NB4 (cell line): ENCODE results near the gene TNFSF18.

Source experiments
- MAX ChIP-seq: IDR thresholded peaks from 2 replicates; pipeline ENCODE4 v1.6.1; 2011; ENCODE audit warnings: low read depth, low read length
- TF ChIP-seq, protein P1 (sequence below): IDR thresholded peaks from one replicate; pipeline ENCODE4 v1.5.1; 2012; ENCODE audit warnings: low read depth, low read length

DNA sequence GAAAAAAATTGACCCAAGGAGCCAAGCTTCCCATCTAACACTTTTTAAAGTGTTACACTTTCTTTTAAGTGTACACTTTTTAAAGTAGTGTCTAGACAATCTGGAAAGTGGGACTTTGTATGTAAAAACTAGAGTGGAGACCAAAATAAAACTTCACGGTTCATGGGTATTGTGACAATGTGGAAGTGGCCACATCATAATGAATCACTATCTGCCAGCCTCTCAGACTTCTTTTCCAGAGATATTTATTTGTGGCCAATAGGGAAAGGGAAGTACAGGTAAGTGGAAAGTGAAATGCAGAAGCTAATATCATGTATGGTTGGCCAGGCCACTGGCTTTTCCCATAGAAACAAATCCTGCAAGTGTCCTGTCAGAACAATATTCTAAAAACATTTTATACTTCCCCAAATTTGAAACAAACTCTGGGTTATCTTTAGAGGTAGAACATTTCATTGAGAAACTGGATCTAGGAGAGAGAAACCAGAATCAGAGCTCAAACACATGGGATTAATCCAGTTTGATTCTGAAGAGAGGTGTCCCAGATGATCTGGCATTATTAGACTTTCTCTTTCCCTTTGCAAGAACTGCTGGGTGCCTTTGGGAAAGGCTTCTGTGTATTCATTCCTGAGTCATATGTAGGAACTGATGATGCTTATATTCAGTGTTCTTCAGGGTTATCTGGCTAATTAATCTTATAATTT is 2.0 kb downstream of the TNFSF18 start:
- TF ChIP-seq, protein P1, sequence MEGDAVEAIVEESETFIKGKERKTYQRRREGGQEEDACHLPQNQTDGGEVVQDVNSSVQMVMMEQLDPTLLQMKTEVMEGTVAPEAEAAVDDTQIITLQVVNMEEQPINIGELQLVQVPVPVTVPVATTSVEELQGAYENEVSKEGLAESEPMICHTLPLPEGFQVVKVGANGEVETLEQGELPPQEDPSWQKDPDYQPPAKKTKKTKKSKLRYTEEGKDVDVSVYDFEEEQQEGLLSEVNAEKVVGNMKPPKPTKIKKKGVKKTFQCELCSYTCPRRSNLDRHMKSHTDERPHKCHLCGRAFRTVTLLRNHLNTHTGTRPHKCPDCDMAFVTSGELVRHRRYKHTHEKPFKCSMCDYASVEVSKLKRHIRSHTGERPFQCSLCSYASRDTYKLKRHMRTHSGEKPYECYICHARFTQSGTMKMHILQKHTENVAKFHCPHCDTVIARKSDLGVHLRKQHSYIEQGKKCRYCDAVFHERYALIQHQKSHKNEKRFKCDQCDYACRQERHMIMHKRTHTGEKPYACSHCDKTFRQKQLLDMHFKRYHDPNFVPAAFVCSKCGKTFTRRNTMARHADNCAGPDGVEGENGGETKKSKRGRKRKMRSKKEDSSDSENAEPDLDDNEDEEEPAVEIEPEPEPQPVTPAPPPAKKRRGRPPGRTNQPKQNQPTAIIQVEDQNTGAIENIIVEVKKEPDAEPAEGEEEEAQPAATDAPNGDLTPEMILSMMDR = no peak
- TF ChIP-seq MAX = no peak
